ENCODE results near the gene SUV39H1. TPM values are rescaled to one million over a fixed set of nuclear protein-coding genes. Genes with fewer than 3 reads are reported as not detected.
"Not testable (repeated sequence)": the region's sequence is repeated elsewhere in the genome, so short reads cannot be mapped to it uniquely, and the experiment has no call there.

Gene SUV39H1
- total RNA-seq, 2 experiments from 2014 or later, result 32.3 to 35.6 TPM

DNA sequence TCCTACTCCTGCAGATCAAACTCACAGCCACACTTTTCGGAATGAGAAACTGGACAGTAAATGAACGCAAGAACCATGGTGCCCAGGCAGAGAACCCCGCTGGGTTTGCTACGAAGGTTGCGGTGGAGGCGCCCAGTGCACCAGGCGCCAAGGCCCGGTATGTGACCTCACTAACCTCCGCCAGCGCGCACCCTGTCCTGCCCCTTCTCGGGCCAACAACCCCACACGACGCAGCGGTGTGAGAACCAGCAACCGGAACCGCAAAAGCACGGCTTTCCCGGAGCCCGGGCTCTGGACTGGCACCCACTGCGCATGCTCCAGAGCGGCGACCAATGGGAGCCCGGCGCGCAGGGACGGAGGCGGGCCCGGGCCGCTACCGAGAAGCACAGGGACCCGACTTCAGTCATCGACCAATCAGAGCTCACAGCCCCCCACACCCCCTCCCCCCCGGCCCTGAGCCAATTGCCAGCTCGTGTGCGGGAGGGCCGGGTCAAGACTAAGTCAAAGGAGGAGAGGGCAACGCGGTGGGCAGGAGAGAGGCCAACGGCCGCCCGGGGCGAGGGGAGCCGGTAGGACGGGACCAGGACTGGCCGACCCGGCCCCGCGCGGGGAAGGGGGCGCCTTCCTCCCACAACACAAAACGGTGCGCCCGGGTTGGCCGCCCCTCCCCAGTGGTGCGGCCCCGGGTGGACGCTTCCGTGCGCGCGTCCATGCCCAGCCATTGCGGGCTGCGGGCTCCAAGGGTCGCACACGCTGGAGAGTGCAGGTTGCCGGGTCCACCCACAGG is 20.2 kb upstream of the SUV39H1 start:
- Mint-ChIP-seq H3K4me3 (peak overlapping the region; percentile 90), H3K27ac (peak overlapping the region; percentile 93), H3K9me3 (no peaks in the 10 kb centered on the region), H3K4me1 (ENCODE audit: low read depth) (peaks cover 31% of the 10 kb centered on the region), H3K36me3 (peaks cover 3% of the 10 kb centered on the region), H3K27me3 (no peaks in the 10 kb centered on the region)
- POLR2A ChIA-PET, result interaction anchor here (0.5 to 1.0 kb wide), 7 partner anchors 13 to 282 kb away, joined by 3 to 6 read pairs (median 3); partner anchors contain the start of genes EBP and HDAC6
- CTCF ChIA-PET, result no interaction called here
- DNase-seq, result peak; percentile 93
- intact Hi-C loops (cut with micrococcal nuclease), result loop anchor here (1.0 to 5.0 kb wide), 2 partner anchors 61 to 126 kb away; partner anchors contain the start of gene HDAC6

DNA sequence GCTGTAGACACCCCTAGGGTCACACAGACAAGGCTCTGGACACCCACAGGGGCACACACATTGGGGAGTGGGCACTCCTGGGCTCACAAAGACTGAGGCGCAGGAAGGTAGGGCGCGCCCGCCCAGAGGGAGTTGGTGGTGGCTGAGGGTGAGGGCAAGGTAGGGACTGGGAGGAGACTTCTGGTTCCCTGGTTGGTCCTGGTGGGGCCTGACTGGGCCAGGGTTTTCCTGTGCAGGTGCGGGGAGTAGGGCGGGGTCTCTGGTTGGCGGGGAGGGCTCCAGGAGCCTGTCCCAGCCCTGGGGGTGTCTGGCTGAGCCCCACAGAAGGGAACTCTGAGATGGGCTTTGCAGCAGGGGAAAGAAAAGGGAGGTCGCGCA is 19.7 kb upstream of the SUV39H1 start:
- Mint-ChIP-seq H3K27me3 (no peaks in the 10 kb centered on the region), H3K4me1 (ENCODE audit: low read depth) (peaks cover 31% of the 10 kb centered on the region), H3K4me3 (peak overlapping the region; percentile 90), H3K36me3 (peaks cover 3% of the 10 kb centered on the region), H3K9me3 (no peaks in the 10 kb centered on the region), H3K27ac (peak overlapping the region; percentile 93)
- intact Hi-C loops (cut with micrococcal nuclease), result loop anchor here (1.0 to 5.0 kb wide), 2 partner anchors 60 to 125 kb away; partner anchors contain the start of gene HDAC6
- DNase-seq, result no peak
- CTCF ChIA-PET, result no interaction called here
- POLR2A ChIA-PET, result interaction anchor here (0.8 to 1.0 kb wide), 5 partner anchors 14 to 281 kb away, joined by 3 to 6 read pairs (median 3); partner anchors contain the start of gene EBP

DNA sequence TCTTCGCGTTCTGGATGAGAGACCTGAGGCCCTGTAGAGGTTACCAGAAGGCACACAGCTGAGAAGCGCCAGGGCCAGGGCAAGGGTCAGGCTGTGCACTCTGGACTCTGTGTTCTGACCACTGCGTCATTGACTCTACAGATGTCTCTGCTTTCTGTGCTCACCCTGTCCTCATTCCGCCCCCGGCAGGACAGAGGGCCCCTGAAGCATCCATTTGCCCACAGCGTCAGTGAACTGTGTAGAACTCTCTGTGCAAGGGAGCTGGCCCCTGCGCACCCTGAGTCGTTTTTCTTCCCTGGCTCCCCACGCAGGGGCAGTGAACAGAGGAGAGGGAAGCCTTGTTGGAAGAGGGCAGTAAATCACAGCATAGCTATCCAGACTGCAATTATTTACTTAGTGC is 19.0 kb upstream of the SUV39H1 start:
- intact Hi-C loops (cut with micrococcal nuclease), result loop anchor here (5.0 kb wide), 1 partner anchor 125 kb away; the partner anchor contains the start of gene HDAC6
- DNase-seq, result no peak
- peaks cover 34% of the 10 kb centered on the region for H3K4me1 Mint-ChIP-seq (ENCODE audit: low read depth)
- H3K36me3 Mint-ChIP-seq, result peaks cover 3% of the 10 kb centered on the region
- no peaks in the 10 kb centered on the region for H3K27me3 Mint-ChIP-seq
- ChIA-PET CTCF (no interaction called here), POLR2A (no interaction called here)
- peak overlapping the region; percentile 93 for H3K27ac Mint-ChIP-seq
- H3K9me3 Mint-ChIP-seq, result no peaks in the 10 kb centered on the region
- H3K4me3 Mint-ChIP-seq, result peak overlapping the region; percentile 90

DNA sequence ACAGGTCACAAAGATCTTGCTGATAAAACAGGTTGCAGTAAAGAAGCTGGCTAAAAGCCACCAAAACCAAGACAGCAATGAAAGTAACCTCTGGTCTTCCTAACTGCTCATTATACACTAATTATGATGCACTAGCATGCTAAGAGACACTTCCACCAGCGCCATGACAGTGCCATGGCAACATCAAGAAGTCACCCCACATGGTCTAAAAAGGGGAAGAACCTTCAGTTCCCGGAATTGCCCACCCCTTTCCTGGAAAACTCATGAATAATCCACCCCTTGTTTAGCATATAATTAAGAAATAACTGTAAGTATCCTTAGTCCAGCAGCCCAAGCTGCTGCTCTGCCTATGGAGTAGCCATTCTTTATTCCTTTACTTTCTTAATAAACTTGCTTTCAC is 16.1 kb upstream of the SUV39H1 start:
- Mint-ChIP-seq H3K36me3 (peaks cover 20% of the 10 kb centered on the region), H3K4me1 (ENCODE audit: low read depth) (peaks cover 44% of the 10 kb centered on the region), H3K27ac (peak overlapping the region; percentile 54)
- H3K4me3 Mint-ChIP-seq, CTCF ChIA-PET, H3K27me3 Mint-ChIP-seq, H3K9me3 Mint-ChIP-seq, POLR2A ChIA-PET: not testable (repeated sequence)
- intact Hi-C loops (cut with micrococcal nuclease), result loop anchor here (1.0 to 10.0 kb wide), 2 partner anchors 34 to 106 kb away; partner anchors contain the start of gene RBM3
- DNase-seq, result peak; percentile 67

DNA sequence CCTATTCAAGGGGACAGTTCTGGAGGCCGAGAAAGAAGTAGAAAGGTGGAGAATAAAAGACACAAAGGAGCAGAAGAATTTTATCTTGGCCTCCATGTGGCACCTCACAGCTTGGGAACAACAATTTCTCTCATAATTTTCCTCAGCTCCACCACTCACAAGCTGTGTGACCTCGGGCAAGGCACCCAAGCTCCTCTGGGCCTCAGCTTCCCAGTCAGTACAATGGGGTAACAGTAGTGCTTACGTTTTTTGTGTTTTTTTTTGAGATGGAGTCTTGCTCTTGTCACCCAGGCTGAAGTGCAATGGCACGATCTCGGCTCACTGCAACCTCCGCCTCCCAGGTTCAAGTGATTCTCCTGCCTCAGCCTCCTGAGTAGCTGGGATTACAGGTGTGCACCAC is 15.6 kb upstream of the SUV39H1 start:
- Mint-ChIP-seq H3K27ac (peak overlapping the region; percentile 52), H3K36me3 (peaks cover 25% of the 10 kb centered on the region), H3K4me1 (ENCODE audit: low read depth) (peaks cover 47% of the 10 kb centered on the region)
- H3K9me3 Mint-ChIP-seq, DNase-seq, POLR2A ChIA-PET, CTCF ChIA-PET, H3K4me3 Mint-ChIP-seq, H3K27me3 Mint-ChIP-seq: not testable (repeated sequence)
- intact Hi-C loops (cut with micrococcal nuclease), result loop anchor here (1.0 to 10.0 kb wide), 2 partner anchors 33 to 106 kb away; partner anchors contain the start of gene RBM3

DNA sequence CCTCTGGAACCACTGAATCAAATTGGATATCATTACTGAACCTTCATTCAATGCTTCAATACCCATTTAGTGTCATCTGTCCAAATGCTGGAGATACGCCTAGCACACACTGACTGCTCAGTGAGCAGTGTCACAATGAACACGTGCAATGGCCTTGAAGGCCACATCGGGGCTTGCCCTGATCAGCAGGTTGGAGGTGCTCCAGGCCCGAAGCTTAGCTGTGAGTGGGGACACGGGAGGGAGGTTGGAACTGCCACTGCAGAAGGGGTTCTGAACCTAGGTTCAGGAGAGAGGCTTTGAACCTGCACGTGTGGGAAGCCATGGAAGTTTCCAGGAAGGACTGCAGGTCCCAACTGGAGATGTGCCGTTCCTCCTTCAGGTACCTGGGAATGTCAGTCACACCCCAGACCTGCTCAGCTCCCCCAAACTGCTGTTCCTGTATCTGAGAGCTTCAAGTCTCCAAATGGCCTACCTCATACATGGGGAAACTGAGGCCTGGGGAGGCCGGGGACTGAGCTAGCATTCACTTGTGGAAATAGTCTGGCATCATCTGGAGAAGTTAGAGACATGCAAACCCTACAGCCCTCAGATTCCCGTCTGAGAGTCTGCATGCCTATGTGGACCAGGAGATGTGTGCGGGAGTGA is 14.9 kb upstream of the SUV39H1 start:
- Mint-ChIP-seq H3K9me3 (no peaks in the 10 kb centered on the region), H3K27ac (peak overlapping the region; percentile 77), H3K4me3 (no peak overlapping the region), H3K36me3 (peaks cover 31% of the 10 kb centered on the region), H3K4me1 (ENCODE audit: low read depth) (peaks cover 54% of the 10 kb centered on the region), H3K27me3 (no peaks in the 10 kb centered on the region)
- CTCF ChIA-PET, result no interaction called here
- intact Hi-C loops (cut with micrococcal nuclease), result loop anchor here (2.0 to 10.0 kb wide), 2 partner anchors 15 to 107 kb away; partner anchors contain the start of genes RBM3 and SUV39H1
- POLR2A ChIA-PET, result interaction anchor here (2.6 kb wide), 1 partner anchor 15 kb away, joined by 16 read pairs; the partner anchor contains the start of gene SUV39H1
- DNase-seq, result no peak

DNA sequence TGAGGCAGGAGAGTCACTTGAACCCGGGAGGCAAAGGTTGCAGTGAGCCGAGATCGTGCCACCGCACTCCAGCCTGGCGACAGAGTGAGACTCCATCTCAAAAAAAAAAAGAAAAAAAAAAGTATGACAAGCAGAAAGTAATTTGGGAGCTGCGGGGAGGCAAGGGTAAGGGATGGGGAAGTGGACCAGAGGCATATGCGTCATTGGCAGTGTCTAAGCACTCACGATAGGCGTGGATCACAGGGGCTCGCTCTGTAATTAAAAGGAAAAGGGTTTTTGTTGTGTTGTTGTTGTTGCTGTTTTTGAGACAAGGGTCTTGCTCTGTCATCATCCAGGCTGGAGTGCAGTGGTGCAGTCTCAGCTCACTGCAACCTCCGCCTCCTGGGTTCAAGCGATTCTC is 13.7 kb upstream of the SUV39H1 start:
- not testable (repeated sequence) for H3K27me3 Mint-ChIP-seq, H3K9me3 Mint-ChIP-seq, DNase-seq
- peak overlapping the region; percentile 92 for H3K4me3 Mint-ChIP-seq
- H3K36me3 Mint-ChIP-seq, result peaks cover 39% of the 10 kb centered on the region
- H3K27ac Mint-ChIP-seq, result peak overlapping the region; percentile 97
- ChIA-PET CTCF (interaction anchor here (0.7 to 1.4 kb wide), 2 partner anchors 14 to 35 kb away, joined by 3 read pairs; partner anchors contain the start of gene SUV39H1), POLR2A (interaction anchor here (1.8 to 2.6 kb wide), 3 partner anchors 14 to 229 kb away, joined by 4 to 16 read pairs (median 13); partner anchors contain the start of genes SLC35A2 and SUV39H1)
- intact Hi-C loops (cut with micrococcal nuclease), result loop anchor here (1.0 to 10.0 kb wide), 3 partner anchors 14 to 108 kb away; partner anchors contain the start of genes RBM3 and SUV39H1
- H3K4me1 Mint-ChIP-seq (ENCODE audit: low read depth), result peaks cover 59% of the 10 kb centered on the region

DNA sequence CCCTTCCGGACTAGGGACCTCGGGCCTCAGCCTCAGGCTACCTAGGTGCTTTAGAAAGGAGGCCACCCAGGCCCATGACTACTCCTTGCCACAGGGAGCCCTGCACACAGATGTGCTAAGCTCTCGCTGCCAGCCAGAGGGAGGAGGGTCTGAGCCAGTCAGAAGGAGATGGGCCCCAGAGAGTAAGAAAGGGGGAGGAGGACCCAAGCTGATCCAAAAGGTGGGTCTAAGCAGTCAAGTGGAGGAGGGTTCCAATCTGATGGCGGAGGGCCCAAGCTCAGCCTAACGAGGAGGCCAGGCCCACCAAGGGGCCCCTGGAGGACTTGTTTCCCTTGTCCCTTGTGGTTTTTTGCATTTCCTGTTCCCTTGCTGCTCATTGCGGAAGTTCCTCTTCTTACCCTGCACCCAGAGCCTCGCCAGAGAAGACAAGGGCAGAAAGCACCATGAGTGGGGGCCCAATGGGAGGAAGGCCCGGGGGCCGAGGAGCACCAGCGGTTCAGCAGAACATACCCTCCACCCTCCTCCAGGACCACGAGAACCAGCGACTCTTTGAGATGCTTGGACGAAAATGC is 13.0 kb upstream of the SUV39H1 start, which contains the start of gene WAS:
WAS (plus strand) TSS at position 389 of the 572 bp plus-strand sequence; CDS start at position 444, 55 bp downstream.
- no peaks in the 10 kb centered on the region for H3K27me3 Mint-ChIP-seq
- H3K4me1 Mint-ChIP-seq (ENCODE audit: low read depth), result peaks cover 55% of the 10 kb centered on the region
- peak within 1 kb of the TSS; percentile 97 for H3K27ac Mint-ChIP-seq
- peaks cover 43% of the 10 kb centered on the region for H3K36me3 Mint-ChIP-seq
- POLR2A ChIA-PET, result interaction anchor here (0.5 to 2.6 kb wide), 4 partner anchors 13 to 228 kb away, joined by 4 to 16 read pairs (median 8); partner anchors contain the start of genes SLC35A2 and SUV39H1
- H3K9me3 Mint-ChIP-seq, result no peaks in the 10 kb centered on the region
- CTCF ChIA-PET, result interaction anchor here (0.7 to 1.4 kb wide), 2 partner anchors 13 to 36 kb away, joined by 3 read pairs; partner anchors contain the start of gene SUV39H1
- intact Hi-C loops (cut with micrococcal nuclease), result loop anchor here (1.0 to 10.0 kb wide), 3 partner anchors 13 to 109 kb away; partner anchors contain the start of genes RBM3 and SUV39H1
- peak; percentile 67 for DNase-seq
- H3K4me3 Mint-ChIP-seq, result peak within 1 kb of the TSS; percentile 92

DNA sequence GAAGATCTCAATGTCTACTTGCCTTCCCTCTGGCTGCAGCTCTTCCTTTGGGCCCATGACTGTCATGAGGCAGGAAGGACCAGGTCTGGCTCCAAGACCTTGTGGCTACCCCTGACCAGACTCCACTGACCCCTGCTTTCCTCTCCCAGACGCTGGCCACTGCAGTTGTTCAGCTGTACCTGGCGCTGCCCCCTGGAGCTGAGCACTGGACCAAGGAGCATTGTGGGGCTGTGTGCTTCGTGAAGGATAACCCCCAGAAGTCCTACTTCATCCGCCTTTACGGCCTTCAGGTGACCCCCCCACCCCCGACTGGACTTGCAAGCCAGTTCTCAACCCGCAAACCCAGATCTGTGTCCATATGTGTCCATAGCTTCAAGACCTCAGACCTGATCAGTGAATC is 12.4 kb upstream of the SUV39H1 start:
- H3K36me3 Mint-ChIP-seq, result peaks cover 45% of the 10 kb centered on the region
- no peaks in the 10 kb centered on the region for H3K9me3 Mint-ChIP-seq
- peak overlapping the region; percentile 92 for H3K4me3 Mint-ChIP-seq
- H3K4me1 Mint-ChIP-seq (ENCODE audit: low read depth), result peaks cover 54% of the 10 kb centered on the region
- H3K27me3 Mint-ChIP-seq, result no peaks in the 10 kb centered on the region
- ChIA-PET POLR2A (interaction anchor here (0.5 to 2.6 kb wide), 4 partner anchors 12 to 227 kb away, joined by 4 to 16 read pairs (median 8); partner anchors contain the start of genes SLC35A2 and SUV39H1), CTCF (no interaction called here)
- DNase-seq, result no peak
- intact Hi-C loops (cut with micrococcal nuclease), result loop anchor here (10.0 kb wide), 1 partner anchor 109 kb away; the partner anchor contains the start of gene RBM3
- H3K27ac Mint-ChIP-seq, result peak overlapping the region; percentile 97

DNA sequence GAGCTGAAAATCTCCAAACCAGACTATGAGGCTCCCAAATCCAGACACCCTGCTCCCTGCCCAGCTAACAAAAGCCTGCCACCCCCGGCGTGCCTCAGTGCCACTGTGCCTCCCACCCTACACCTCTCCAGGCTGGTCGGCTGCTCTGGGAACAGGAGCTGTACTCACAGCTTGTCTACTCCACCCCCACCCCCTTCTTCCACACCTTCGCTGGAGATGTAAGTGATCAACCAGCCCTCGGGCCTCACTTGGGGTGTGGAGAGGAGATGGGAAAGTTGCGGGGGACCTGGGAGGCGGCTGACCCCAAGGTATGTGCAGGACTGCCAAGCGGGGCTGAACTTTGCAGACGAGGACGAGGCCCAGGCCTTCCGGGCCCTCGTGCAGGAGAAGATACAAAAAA is 11.1 kb upstream of the SUV39H1 start:
- Mint-ChIP-seq H3K36me3 (peaks cover 49% of the 10 kb centered on the region), H3K27ac (peak overlapping the region; percentile 97), H3K4me1 (ENCODE audit: low read depth) (peaks cover 47% of the 10 kb centered on the region), H3K4me3 (peak overlapping the region; percentile 92), H3K27me3 (no peaks in the 10 kb centered on the region), H3K9me3 (no peaks in the 10 kb centered on the region)
- DNase-seq, result no peak
- ChIA-PET POLR2A (interaction anchor here (0.9 kb wide), 1 partner anchor 10 kb away, joined by 4 read pairs; no protein-coding TSS in a partner anchor), CTCF (no interaction called here)
- intact Hi-C loops (cut with micrococcal nuclease), result loop anchor here (10.0 kb wide), 1 partner anchor 111 kb away; the partner anchor contains the start of gene RBM3

DNA sequence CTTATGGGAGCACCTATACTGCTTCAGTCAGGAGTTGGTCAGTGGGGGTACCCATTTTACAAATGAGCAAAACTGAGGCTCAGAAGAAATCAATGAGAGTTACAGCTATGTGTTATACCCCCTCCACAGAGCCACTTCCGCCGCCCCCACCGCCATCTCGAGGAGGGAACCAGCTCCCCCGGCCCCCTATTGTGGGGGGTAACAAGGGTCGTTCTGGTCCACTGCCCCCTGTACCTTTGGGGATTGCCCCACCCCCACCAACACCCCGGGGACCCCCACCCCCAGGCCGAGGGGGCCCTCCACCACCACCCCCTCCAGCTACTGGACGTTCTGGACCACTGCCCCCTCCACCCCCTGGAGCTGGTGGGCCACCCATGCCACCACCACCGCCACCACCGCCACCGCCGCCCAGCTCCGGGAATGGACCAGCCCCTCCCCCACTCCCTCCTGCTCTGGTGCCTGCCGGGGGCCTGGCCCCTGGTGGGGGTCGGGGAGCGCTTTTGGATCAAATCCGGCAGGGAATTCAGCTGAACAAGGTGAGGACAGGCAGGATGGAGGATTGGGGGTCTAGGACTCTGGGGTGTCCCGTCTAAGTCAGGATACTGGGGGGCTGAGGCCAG is 7.9 kb upstream of the SUV39H1 start:
- ChIA-PET CTCF (no interaction called here), POLR2A (no interaction called here)
- no peak for DNase-seq
- intact Hi-C loops (cut with micrococcal nuclease), result loop anchor here (10.0 kb wide), 1 partner anchor 114 kb away; the partner anchor contains the start of gene RBM3
- Mint-ChIP-seq H3K27ac (no peak overlapping the region), H3K27me3 (no peaks in the 10 kb centered on the region), H3K36me3 (peaks cover 54% of the 10 kb centered on the region), H3K4me3 (no peak overlapping the region), H3K4me1 (ENCODE audit: low read depth) (peaks cover 35% of the 10 kb centered on the region), H3K9me3 (no peaks in the 10 kb centered on the region)

Data from activated CD4-positive, alpha-beta memory T cell treated with anti-CD3 and anti-CD28 coated beads for 36 hours (primary cell).